Measurements from ENCODE around the gene ME2. TPM values are rescaled to one million over a fixed set of nuclear protein-coding genes. Genes with fewer than 3 reads are reported as not detected.

The ME2 gene
- total RNA-seq, 1 experiment from 2014 or later = 49.4 TPM

DNA sequence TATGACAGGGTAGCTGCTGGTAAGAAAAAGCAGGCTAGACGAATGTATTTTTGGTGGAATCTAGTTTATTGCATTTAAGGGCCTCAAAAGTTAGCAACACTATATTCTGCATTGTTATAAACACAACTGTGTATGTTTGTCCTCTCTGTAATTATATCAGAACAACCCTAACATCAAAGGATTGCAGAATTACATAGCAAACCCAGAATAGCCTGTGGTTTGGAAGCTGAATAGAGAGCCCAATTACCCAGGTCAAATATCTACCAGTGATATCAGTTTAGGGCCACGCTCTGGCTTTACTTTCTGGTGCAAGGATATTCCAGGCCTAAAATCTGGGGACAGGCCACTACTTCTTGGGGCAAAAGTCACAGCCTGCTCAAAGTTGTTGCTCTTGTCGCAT is 34.0 kb upstream of the ME2 start:
- no peak overlapping the region for H3T11ph ChIP-seq (ENCODE audit: low read length)
- Mint-ChIP-seq H3K27ac (no peak overlapping the region), H3K4me3 (no peak overlapping the region), H3K36me3 (ENCODE audit: insufficient read depth in 1 of 3, low read depth in 3 of 3) (no peaks in the 10 kb centered on the region), H3K9me3 (no peaks in the 10 kb centered on the region), H3K4me1 (no peaks in the 10 kb centered on the region; a peak in 1 of 4 replicates), H3K27me3 (ENCODE audit: low read depth) (no peaks in the 10 kb centered on the region; the same call in 1 of the 2 replicates)
- no peak overlapping the region for H3K27ac ChIP-seq (ENCODE audit: insufficient read length, low read depth, low read length)
- DNase-seq = no peak
- no peak overlapping the region for H4K5ac ChIP-seq (ENCODE audit: insufficient read length, low read depth, low read length)
- no peaks in the 10 kb centered on the region for H3K27me3 ChIP-seq (ENCODE audit: insufficient read depth, low read length)
- WGBS (ENCODE audit: extremely low coverage, insufficient read length, low lambda C conversion rate) = no CpG with 5 or more reads among the region's 3 CpGs
- H3K18ac ChIP-seq (ENCODE audit: insufficient read length, low read depth, low read length) = no peak overlapping the region
- no peak overlapping the region for H4K91ac ChIP-seq (ENCODE audit: insufficient read length, low read depth, low read length)
- H3K9me3 ChIP-seq (ENCODE audit: control insufficient read depth, low read depth, low read length) = no peaks in the 10 kb centered on the region
- H3K56ac ChIP-seq (ENCODE audit: insufficient read length, low read depth, low read length) = no peak overlapping the region
- no peak overlapping the region for H2BK12ac ChIP-seq (ENCODE audit: insufficient read length, low read depth, low read length)
- H2AK5ac ChIP-seq (ENCODE audit: insufficient read length, low read length) = no peak overlapping the region
- H2BK120ac ChIP-seq (ENCODE audit: low read depth, low read length, poor library complexity, severe bottlenecking) = no peak overlapping the region
- no peaks in the 10 kb centered on the region for H3K4me1 ChIP-seq (ENCODE audit: insufficient read depth, low read length)
- no peak overlapping the region for H3K23ac ChIP-seq (ENCODE audit: insufficient read length, low read depth, low read length)
- H2BK20ac ChIP-seq (ENCODE audit: low read depth, low read length, poor library complexity, severe bottlenecking) = no peak overlapping the region
- TF ChIP-seq, protein P1, sequence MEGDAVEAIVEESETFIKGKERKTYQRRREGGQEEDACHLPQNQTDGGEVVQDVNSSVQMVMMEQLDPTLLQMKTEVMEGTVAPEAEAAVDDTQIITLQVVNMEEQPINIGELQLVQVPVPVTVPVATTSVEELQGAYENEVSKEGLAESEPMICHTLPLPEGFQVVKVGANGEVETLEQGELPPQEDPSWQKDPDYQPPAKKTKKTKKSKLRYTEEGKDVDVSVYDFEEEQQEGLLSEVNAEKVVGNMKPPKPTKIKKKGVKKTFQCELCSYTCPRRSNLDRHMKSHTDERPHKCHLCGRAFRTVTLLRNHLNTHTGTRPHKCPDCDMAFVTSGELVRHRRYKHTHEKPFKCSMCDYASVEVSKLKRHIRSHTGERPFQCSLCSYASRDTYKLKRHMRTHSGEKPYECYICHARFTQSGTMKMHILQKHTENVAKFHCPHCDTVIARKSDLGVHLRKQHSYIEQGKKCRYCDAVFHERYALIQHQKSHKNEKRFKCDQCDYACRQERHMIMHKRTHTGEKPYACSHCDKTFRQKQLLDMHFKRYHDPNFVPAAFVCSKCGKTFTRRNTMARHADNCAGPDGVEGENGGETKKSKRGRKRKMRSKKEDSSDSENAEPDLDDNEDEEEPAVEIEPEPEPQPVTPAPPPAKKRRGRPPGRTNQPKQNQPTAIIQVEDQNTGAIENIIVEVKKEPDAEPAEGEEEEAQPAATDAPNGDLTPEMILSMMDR (conservative IDR thresholded peaks at IDR 0.05) = no peak
- H2AFZ ChIP-seq (ENCODE audit: low read length) = no peak overlapping the region
- H3K23me2 ChIP-seq (ENCODE audit: insufficient read length, low read depth, low read length, poor library complexity, severe bottlenecking) = no peaks in the 10 kb centered on the region
- no peak overlapping the region for H4K8ac ChIP-seq (replicated peaks; ENCODE audit: insufficient read length, low read depth, low read length)
- H3K4ac ChIP-seq (ENCODE audit: low read depth, low read length) = no peak overlapping the region
- no peaks in the 10 kb centered on the region for H3K79me1 ChIP-seq (ENCODE audit: insufficient read depth, low read depth, low read length, poor library complexity, severe bottlenecking)
- no peak overlapping the region for H2BK15ac ChIP-seq (ENCODE audit: low read depth, low read length)
- no peaks in the 10 kb centered on the region for H3K79me2 ChIP-seq (ENCODE audit: insufficient read depth, low read length)
- H4K20me1 ChIP-seq (ENCODE audit: control insufficient read depth, insufficient read depth, insufficient read length) = no peaks in the 10 kb centered on the region
- no peak overlapping the region for H2BK5ac ChIP-seq (ENCODE audit: insufficient read length, low read length)
- H3K14ac ChIP-seq (ENCODE audit: insufficient read depth, low read length) = no peak overlapping the region
- H3K9ac ChIP-seq (ENCODE audit: extremely low read depth, insufficient read length, low read length) = no peak overlapping the region
- H3K4me2 ChIP-seq (ENCODE audit: insufficient read depth, insufficient read length, low read length) = no peak overlapping the region

All from H9 (cell line).